Naive B cell (primary cell): ENCODE measurements around the gene ITGB2. TPM values are rescaled to one million over a fixed set of nuclear protein-coding genes. Genes with fewer than 3 reads are reported as not detected.
A peak's percentile ranks its signal among the peaks of the same experiment; 100 is the strongest.

Experiments
- ATAC-seq, 2 donors: fragments of 150-1000 bp; cut with Tn5 transposase; 2 replicates each; pipeline ENCODE4 v1.10.0; 2021; ENCODE audit warnings: low read depth in 2 of 2, mild to moderate bottlenecking in 2 of 2, moderate library complexity in 2 of 2
- DNase-seq: peaks from one replicate; pipeline ENCODE4 v3.0.0; 2022
- H3K27ac Mint-ChIP-seq, 6 donors: one replicate each; pipeline ENCODE4 v1.8.0; 2020 to 2022; ENCODE audit warnings: mild to moderate bottlenecking in 6 of 6, mixed read lengths in 6 of 6, moderate library complexity in 5 of 6, inconsistent platforms in 2 of 6
- H3K27me3 Mint-ChIP-seq, 3 donors: one replicate each; pipeline ENCODE4 v1.8.0; 2021 to 2022; ENCODE audit warnings: mixed read lengths in 3 of 3, mild to moderate bottlenecking in 1 of 3
- H3K36me3 Mint-ChIP-seq, 2 donors: one replicate each; pipeline ENCODE4 v1.8.0; 2020 to 2022; ENCODE audit warnings: mixed read lengths in 2 of 2, inconsistent platforms in 1 of 2, mild to moderate bottlenecking in 1 of 2
- H3K4me1 Mint-ChIP-seq, 3 donors: one replicate each; pipeline ENCODE4 v1.8.0; 2020 to 2022; ENCODE audit warnings: mixed read lengths in 3 of 3, inconsistent platforms in 1 of 3, mild to moderate bottlenecking in 1 of 3, moderate library complexity in 1 of 3
- H3K4me3 Mint-ChIP-seq, 8 donors: one replicate each; pipeline ENCODE4 v1.8.0; 2020 to 2022; ENCODE audit warnings: mild to moderate bottlenecking in 8 of 8, mixed read lengths in 8 of 8, moderate library complexity in 8 of 8, inconsistent platforms in 2 of 8
- H3K9me3 Mint-ChIP-seq, 7 donors: one replicate each; pipeline ENCODE4 v1.8.0; 2020 to 2022; ENCODE audit warnings: mixed read lengths in 7 of 7, mild to moderate bottlenecking in 5 of 7, inconsistent platforms in 2 of 7, moderate library complexity in 1 of 7
- polyA plus RNA-seq, 6 donors: library from polyadenylated mRNA; unstranded; fragments of 300-500 nt; fragmentation: Illumina TruSeq; gene quantifications; one replicate each; pipeline ENCODE4 v1.2.3, GENCODE V29; 2021; ENCODE audit warnings: low read depth in 6 of 6

Gene ITGB2
- polyA plus RNA-seq, 6 donors from 2014 or later: 220 to 346 (median 303) TPM

GRCh38 chr21:44869781-44870747, 50.6 kb downstream of the ITGB2 start:
- Mint-ChIP-seq H3K9me3 (no peaks in the 10 kb centered on the region), H3K4me3 (peak overlapping the region in 3 of 8 donors; percentile 35 to 98 (median 55)), H3K4me1 (peaks cover 70 to 80% (median 76%) of the 10 kb centered on the region in 3 donors), H3K36me3 (no peaks in the 10 kb centered on the region), H3K27ac (no peak overlapping the region), H3K27me3 (no peaks in the 10 kb centered on the region)
- DNase-seq (no peak), ATAC-seq (no peak)

- DNase-seq (no peak), ATAC-seq (no peak)
- Mint-ChIP-seq H3K9me3 (no peaks in the 10 kb centered on the region), H3K4me1 (peaks cover 68 to 79% (median 75%) of the 10 kb centered on the region in 3 donors), H3K4me3 (peak overlapping the region in 7 of 8 donors; percentile 24 to 77 (median 40)), H3K27me3 (no peaks in the 10 kb centered on the region), H3K36me3 (peaks cover 0 to under 1% of the 10 kb centered on the region in 2 donors), H3K27ac (peak overlapping the region in 2 of 6 donors; percentile 28 to 49)
Observed at GRCh38 chr21:44868707-44869106, 52.0 kb downstream of the ITGB2 start.

GRCh38 chr21:44867999-44868700, 52.5 kb downstream of the ITGB2 start:
- Mint-ChIP-seq H3K4me1 (peaks cover 70 to 83% (median 81%) of the 10 kb centered on the region in 3 donors), H3K36me3 (peaks cover 0 to 6% of the 10 kb centered on the region in 2 donors), H3K4me3 (peak overlapping the region in 7 of 8 donors; percentile 24 to 77 (median 39)), H3K27me3 (no peaks in the 10 kb centered on the region), H3K27ac (peak overlapping the region in 2 of 6 donors; percentile 28 to 49), H3K9me3 (no peaks in the 10 kb centered on the region)
- DNase-seq: no peak
- ATAC-seq: no peak

GRCh38 chr21:44867464-44867863, 53.2 kb downstream of the ITGB2 start:
- no peaks in the 10 kb centered on the region for H3K27me3 Mint-ChIP-seq
- no peaks in the 10 kb centered on the region for H3K9me3 Mint-ChIP-seq
- peaks cover 68 to 80% (median 76%) of the 10 kb centered on the region in 3 donors for H3K4me1 Mint-ChIP-seq
- no peak for ATAC-seq
- peak overlapping the region in 2 of 6 donors; percentile 50 to 92 for H3K27ac Mint-ChIP-seq
- no peak for DNase-seq
- H3K36me3 Mint-ChIP-seq: peaks cover 0 to 6% of the 10 kb centered on the region in 2 donors
- peak overlapping the region in 3 of 8 donors; percentile 64 to 88 (median 65) for H3K4me3 Mint-ChIP-seq

- no peaks in the 10 kb centered on the region for H3K9me3 Mint-ChIP-seq
- H3K36me3 Mint-ChIP-seq: peaks cover 2 to 7% of the 10 kb centered on the region in 2 donors
- peak overlapping the region in 1 of 6 donors; percentile 33 for H3K27ac Mint-ChIP-seq
- H3K4me3 Mint-ChIP-seq: peak overlapping the region in 7 of 8 donors; percentile 23 to 88 (median 65)
- no peak for ATAC-seq
- no peak for DNase-seq
- H3K4me1 Mint-ChIP-seq: peaks cover 63 to 73% (median 72%) of the 10 kb centered on the region in 3 donors
- H3K27me3 Mint-ChIP-seq: no peaks in the 10 kb centered on the region
Observed at GRCh38 chr21:44866780-44867179, 53.9 kb downstream of the ITGB2 start.

GRCh38 chr21:44865561-44866280, 55.0 kb downstream of the ITGB2 start:
- Mint-ChIP-seq H3K36me3 (peaks cover 7 to 11% of the 10 kb centered on the region in 2 donors), H3K4me1 (peaks cover 58 to 71% (median 67%) of the 10 kb centered on the region in 3 donors), H3K9me3 (no peaks in the 10 kb centered on the region), H3K4me3 (peak overlapping the region; percentile 60 to 90 (median 80)), H3K27ac (peak overlapping the region; percentile 59 to 92 (median 80)), H3K27me3 (no peaks in the 10 kb centered on the region)
- DNase-seq (peak; percentile 76), ATAC-seq (peak; percentile 99 to 100)

GRCh38 chr21:44862869-44863685, 57.6 kb downstream of the ITGB2 start:
- peak overlapping the region in 1 of 8 donors; percentile 12 for H3K4me3 Mint-ChIP-seq
- ATAC-seq (no peak), DNase-seq (no peak)
- peaks cover 11 to 15% of the 10 kb centered on the region in 2 donors for H3K36me3 Mint-ChIP-seq
- H3K9me3 Mint-ChIP-seq: no peaks in the 10 kb centered on the region
- H3K27ac Mint-ChIP-seq: peak overlapping the region in 1 of 6 donors; percentile 58
- no peaks in the 10 kb centered on the region for H3K27me3 Mint-ChIP-seq
- peaks cover 45 to 51% (median 50%) of the 10 kb centered on the region in 3 donors for H3K4me1 Mint-ChIP-seq

GRCh38 chr21:44858791-44859190, 61.9 kb downstream of the ITGB2 start:
- Mint-ChIP-seq H3K4me1 (peaks cover 19 to 26% (median 23%) of the 10 kb centered on the region in 3 donors), H3K9me3 (no peaks in the 10 kb centered on the region), H3K27ac (no peak overlapping the region), H3K36me3 (peaks cover 19 to 22% of the 10 kb centered on the region in 2 donors), H3K27me3 (no peaks in the 10 kb centered on the region), H3K4me3 (no peak overlapping the region)
- DNase-seq (no peak), ATAC-seq (no peak)

- ATAC-seq: no peak
- no peak overlapping the region for H3K27ac Mint-ChIP-seq
- no peaks in the 10 kb centered on the region for H3K9me3 Mint-ChIP-seq
- peaks cover 14 to 24% (median 24%) of the 10 kb centered on the region in 3 donors for H3K4me1 Mint-ChIP-seq
- no peak for DNase-seq
- no peak overlapping the region for H3K4me3 Mint-ChIP-seq
- no peaks in the 10 kb centered on the region for H3K27me3 Mint-ChIP-seq
- H3K36me3 Mint-ChIP-seq: peaks cover 14 to 22% of the 10 kb centered on the region in 2 donors
Observed at GRCh38 chr21:44858291-44858690, 62.4 kb downstream of the ITGB2 start.

- no peaks in the 10 kb centered on the region for H3K9me3 Mint-ChIP-seq
- peaks cover 13 to 22% of the 10 kb centered on the region in 2 donors for H3K36me3 Mint-ChIP-seq
- H3K4me1 Mint-ChIP-seq: peaks cover 14 to 24% (median 23%) of the 10 kb centered on the region in 3 donors
- H3K27ac Mint-ChIP-seq: no peak overlapping the region
- H3K27me3 Mint-ChIP-seq: no peaks in the 10 kb centered on the region
- DNase-seq: no peak
- no peak for ATAC-seq
- H3K4me3 Mint-ChIP-seq: no peak overlapping the region
Observed at GRCh38 chr21:44857127-44857892, 63.4 kb downstream of the ITGB2 start.

- H3K4me3 Mint-ChIP-seq: no peak overlapping the region
- peak overlapping the region in 1 of 6 donors; percentile 28 for H3K27ac Mint-ChIP-seq
- no peaks in the 10 kb centered on the region for H3K27me3 Mint-ChIP-seq
- H3K4me1 Mint-ChIP-seq: peaks cover 11 to 15% (median 15%) of the 10 kb centered on the region in 3 donors
- ATAC-seq (no peak), DNase-seq (no peak)
- no peaks in the 10 kb centered on the region for H3K9me3 Mint-ChIP-seq
- peaks cover 8 to 14% of the 10 kb centered on the region in 2 donors for H3K36me3 Mint-ChIP-seq
Observed at GRCh38 chr21:44856131-44856530, 64.6 kb downstream of the ITGB2 start.
